Smooth muscle cell (in vitro differentiated cells): ENCODE measurements around the gene FMN1. TPM values are rescaled to one million over a fixed set of nuclear protein-coding genes. Genes with fewer than 3 reads are reported as not detected.

ENCODE experiments used
- DNase-seq: peaks from one replicate; lab custom pipeline; 2025; ENCODE audit not compliant: unreplicated experiment; lab: John Stamatoyannopoulos, UW
- H2AFZ ChIP-seq: fragments of 200-600 bp; sonication (generic); 2 replicates; pipeline ENCODE4 v1.6.0; 2016; ENCODE audit warnings: antibody characterized with exemption, low read depth, mild to moderate bottlenecking
- H3F3A ChIP-seq: fragments of 200-600 bp; sonication (generic); 2 replicates; pipeline ENCODE4 v1.6.0; 2017; ENCODE audit warnings: antibody characterized with exemption, low read depth
- H3K27ac ChIP-seq: fragments of 200-600 bp; sonication (generic); 2 replicates; pipeline ENCODE4 v1.5.1; 2016; ENCODE audit warnings: low read depth, mild to moderate bottlenecking
- H3K27me3 ChIP-seq: fragments of 200-600 bp; sonication (generic); 2 replicates; pipeline ENCODE4 v1.6.1; 2016; ENCODE audit warnings: low read depth, mild to moderate bottlenecking
- H3K36me3 ChIP-seq: fragments of 200-600 bp; sonication (generic); 2 replicates; pipeline ENCODE4 v1.5.1; 2016; ENCODE audit warnings: low read depth
- H3K4me1 ChIP-seq: fragments of 200-600 bp; sonication (generic); 2 replicates; pipeline ENCODE4 v1.5.1; 2016; ENCODE audit warnings: low read depth
- H3K4me2 ChIP-seq: fragments of 200-600 bp; sonication (generic); 2 replicates; pipeline ENCODE4 v1.6.0; 2016; ENCODE audit warnings: mild to moderate bottlenecking
- H3K4me3 ChIP-seq: fragments of 200-600 bp; sonication (generic); 2 replicates; pipeline ENCODE4 v1.5.1; 2016; ENCODE audit warnings: mild to moderate bottlenecking
- H3K79me2 ChIP-seq: fragments of 200-600 bp; sonication (generic); 2 replicates; pipeline ENCODE4 v1.6.0; 2016; ENCODE audit warnings: low read depth, mild to moderate bottlenecking
- H3K9ac ChIP-seq: fragments of 200-600 bp; sonication (generic); 2 replicates; pipeline ENCODE4 v1.6.0; 2016; ENCODE audit warnings: low read depth
- H3K9me3 ChIP-seq: fragments of 200-600 bp; sonication (generic); replicated peaks from 2 replicates; pipeline ENCODE4 v1.5.1; 2016; ENCODE audit warnings: low read depth
- H4K20me1 ChIP-seq: fragments of 200-600 bp; sonication (generic); 2 replicates; pipeline ENCODE4 v1.6.0; 2016; ENCODE audit warnings: low read depth
- CTCF ChIP-seq: fragments of 200-600 bp; sonication (generic); IDR thresholded peaks from 2 replicates; pipeline ENCODE4 v1.5.1; 2017; ENCODE audit warnings: borderline replicate concordance, mild to moderate bottlenecking, antibody characterized with exemption; ENCODE audit not compliant: insufficient read depth, poor library complexity, severe bottlenecking
- WGBS: methylation state at CpG from one replicate; pipeline ENCODE4 v1.1.7; 2016; ENCODE audit warnings: low lambda C conversion rate; 5-methylcytosine and 5-hydroxymethylcytosine counted together
- polyA plus RNA-seq: library from polyadenylated mRNA; unstranded; fragments of >200 nt; fragmentation: Nextera tagmentation; extraction: Ambion mirVana; gene quantifications from 2 replicates; pipeline ENCODE4 v1.2.1, GENCODE V29; 2016
- total RNA-seq: library from RNA; depleted of rRNA; stranded (reverse); fragments of >200 nt; gene quantifications from 2 replicates; pipeline ENCODE4 v1.2.3, GENCODE V29; 2014

The FMN1 gene
- total and polyA plus RNA-seq, 2 experiments from 2014 or later = 0.08 to 4.0 TPM

GRCh38 chr15:33080006-33080405 lies 114.5 kb downstream of the FMN1 start:
- H4K20me1 ChIP-seq = no peaks in the 10 kb centered on the region
- no peak overlapping the region for H3K9ac ChIP-seq
- H3F3A ChIP-seq = no peaks in the 10 kb centered on the region
- peaks cover 31% of the 10 kb centered on the region for H3K27me3 ChIP-seq
- H3K4me3 ChIP-seq = no peak overlapping the region
- 83% methylated on average over 4 of the region's 4 CpGs for WGBS
- peaks cover 6% of the 10 kb centered on the region for H3K4me1 ChIP-seq
- no peaks in the 10 kb centered on the region for H3K79me2 ChIP-seq
- no peak overlapping the region for H3K4me2 ChIP-seq
- no peak for DNase-seq
- no peak for TF ChIP-seq CTCF
- no peak overlapping the region for H2AFZ ChIP-seq
- H3K27ac ChIP-seq = no peak overlapping the region
- H3K9me3 ChIP-seq = no peaks in the 10 kb centered on the region
- no peaks in the 10 kb centered on the region for H3K36me3 ChIP-seq

- no peak for DNase-seq
- WGBS = 86% methylated on average over 2 of the region's 2 CpGs
- Histone ChIP-seq H2AFZ (no peak overlapping the region), H3K9ac (no peak overlapping the region), H3F3A (no peaks in the 10 kb centered on the region), H3K36me3 (no peaks in the 10 kb centered on the region), H3K9me3 (no peaks in the 10 kb centered on the region), H3K27me3 (peaks cover 22% of the 10 kb centered on the region), H3K79me2 (no peaks in the 10 kb centered on the region), H3K4me3 (no peak overlapping the region), H4K20me1 (no peaks in the 10 kb centered on the region), H3K4me1 (peaks cover 3% of the 10 kb centered on the region), H3K27ac (no peak overlapping the region), H3K4me2 (no peak overlapping the region)
- TF ChIP-seq CTCF = no peak
These were observed 115.9 kb downstream of the FMN1 start for GRCh38 chr15:33078607-33079006.

GRCh38 chr15:33076937-33077336 lies 117.6 kb downstream of the FMN1 start:
- Histone ChIP-seq H3K9ac (no peak overlapping the region), H3K9me3 (no peaks in the 10 kb centered on the region)
- no peak for TF ChIP-seq CTCF

GRCh38 chr15:33074942-33075341 lies 119.6 kb downstream of the FMN1 start:
- no peaks in the 10 kb centered on the region for H3K4me1 ChIP-seq
- no peaks in the 10 kb centered on the region for H3K9me3 ChIP-seq
- no peaks in the 10 kb centered on the region for H3K36me3 ChIP-seq
- no peak overlapping the region for H3K27ac ChIP-seq
- no peak for TF ChIP-seq CTCF
- H3K27me3 ChIP-seq = peaks cover 34% of the 10 kb centered on the region
- no peak overlapping the region for H3K9ac ChIP-seq
- DNase-seq = no peak
- H3K4me3 ChIP-seq = no peak overlapping the region
- no peak overlapping the region for H2AFZ ChIP-seq
- no peaks in the 10 kb centered on the region for H4K20me1 ChIP-seq
- no peak overlapping the region for H3K4me2 ChIP-seq
- no peaks in the 10 kb centered on the region for H3K79me2 ChIP-seq
- 94% methylated on average over 3 of the region's 3 CpGs for WGBS
- no peaks in the 10 kb centered on the region for H3F3A ChIP-seq

More at GRCh38 chr15:33076937-33077336, 117.6 kb downstream of the FMN1 start:
- H3F3A ChIP-seq = no peaks in the 10 kb centered on the region
- H3K27ac ChIP-seq = no peak overlapping the region
- DNase-seq = no peak
- 91% methylated on average over 7 of the region's 7 CpGs for WGBS
- H3K36me3 ChIP-seq = no peaks in the 10 kb centered on the region
- H2AFZ ChIP-seq = no peak overlapping the region
- no peaks in the 10 kb centered on the region for H3K79me2 ChIP-seq
- H3K27me3 ChIP-seq = peaks cover 27% of the 10 kb centered on the region
- H3K4me2 ChIP-seq = no peak overlapping the region
- H4K20me1 ChIP-seq = no peaks in the 10 kb centered on the region
- H3K4me3 ChIP-seq = no peak overlapping the region
- H3K4me1 ChIP-seq = no peaks in the 10 kb centered on the region
